ENCODE results near the gene MED23. TPM values are rescaled to one million over a fixed set of nuclear protein-coding genes. Genes with fewer than 3 reads are reported as not detected.
A peak's percentile ranks its signal among the peaks of the same experiment; 100 is the strongest.

MED23 gene
- total and polyA plus RNA-seq, 7 experiments from 2014 or later: 11.1 to 59.1 (median 50.1) TPM

- Histone ChIP-seq H3K27me3 (ENCODE audit: control insufficient read depth in 2 of 2, insufficient read depth in 2 of 2, low read length in 2 of 2) (no peaks in the 10 kb centered on the region), H3K4me3 (ENCODE audit: low read length) (no peak overlapping the region), H3K36me3 (ENCODE audit: control insufficient read depth in 2 of 3, insufficient read depth in 3 of 3, low read length in 3 of 3) (peaks cover 23 to 81% (median 29%) of the 10 kb centered on the region in 3 experiments), H3K4me1 (ENCODE audit: control insufficient read depth in 2 of 2, insufficient read depth in 2 of 2, low read length in 2 of 2) (no peaks in the 10 kb centered on the region), H3K27ac (ENCODE audit: low read depth, low read length) (no peak overlapping the region), H3K9me3 (ENCODE audit: control insufficient read depth in 2 of 3, low read length in 3 of 3) (no peaks in the 10 kb centered on the region)
- CTCF ChIA-PET: interaction anchor here (1.0 kb wide), 1 partner anchor 42 kb away, joined by 3 read pairs; no protein-coding TSS in a partner anchor
- Mint-ChIP-seq H3K4me1 (peaks cover 0 to 4% (median 0%) of the 10 kb centered on the region in 7 donors), H3K27ac (no peak overlapping the region), H3K9me3 (no peaks in the 10 kb centered on the region), H3K36me3 (peaks cover 15 to 56% (median 33%) of the 10 kb centered on the region in 5 donors), H3K27me3 (no peaks in the 10 kb centered on the region), H3K4me3 (no peak overlapping the region)
- intact Hi-C loops (cut with micrococcal nuclease): loop anchor here in 1 of 2 donors (5.0 kb wide), 1 partner anchor 69 kb away; no protein-coding TSS in a partner anchor
- ATAC-seq (no peak), DNase-seq (no peak)
- POLR2A ChIA-PET: no interaction called here
Observed at GRCh38 chr6:131586543-131586942, 41.5 kb downstream of the MED23 start.

DNA sequence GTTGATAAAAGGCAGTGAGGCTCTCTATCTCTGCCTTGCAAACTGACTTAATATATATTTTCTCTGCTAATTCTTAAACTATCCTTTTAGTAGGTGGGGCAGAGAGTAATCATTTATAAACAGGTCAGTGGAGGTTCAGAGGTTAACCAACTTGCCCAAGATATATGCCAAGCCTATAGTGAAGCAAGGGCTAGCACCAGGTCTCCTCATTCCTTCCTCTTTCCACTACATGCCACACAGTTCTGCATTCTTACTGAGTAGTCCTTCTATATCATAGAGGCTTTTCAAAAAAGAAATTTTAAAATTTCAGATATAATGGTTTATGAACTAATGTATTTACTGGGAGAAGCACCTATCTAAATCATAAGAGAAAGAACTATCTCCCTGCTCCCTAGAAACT lies 46.5 kb downstream of the MED23 start:
- Mint-ChIP-seq H3K27me3 (no peaks in the 10 kb centered on the region), H3K36me3 (peaks cover 3 to 57% (median 21%) of the 10 kb centered on the region in 5 donors), H3K4me1 (no peaks in the 10 kb centered on the region), H3K4me3 (no peak overlapping the region), H3K9me3 (no peaks in the 10 kb centered on the region), H3K27ac (no peak overlapping the region)
- intact Hi-C loops (cut with micrococcal nuclease): no loop called here
- CTCF ChIA-PET: no interaction called here
- no peak overlapping the region for H3K27ac ChIP-seq (ENCODE audit: low read depth, low read length)
- no peaks in the 10 kb centered on the region for H3K27me3 ChIP-seq (ENCODE audit: control insufficient read depth in 2 of 2, insufficient read depth in 2 of 2, low read length in 2 of 2)
- no peak for DNase-seq
- no peaks in the 10 kb centered on the region for H3K9me3 ChIP-seq (ENCODE audit: control insufficient read depth in 2 of 3, low read length in 3 of 3)
- no peak for ATAC-seq
- POLR2A ChIA-PET: no interaction called here
- H3K36me3 ChIP-seq (ENCODE audit: control insufficient read depth in 2 of 3, insufficient read depth in 3 of 3, low read length in 3 of 3): peaks cover 9 to 59% (median 14%) of the 10 kb centered on the region in 3 experiments
- no peaks in the 10 kb centered on the region for H3K4me1 ChIP-seq (ENCODE audit: control insufficient read depth in 2 of 2, insufficient read depth in 2 of 2, low read length in 2 of 2)
- H3K4me3 ChIP-seq (ENCODE audit: low read length): no peak overlapping the region

DNA sequence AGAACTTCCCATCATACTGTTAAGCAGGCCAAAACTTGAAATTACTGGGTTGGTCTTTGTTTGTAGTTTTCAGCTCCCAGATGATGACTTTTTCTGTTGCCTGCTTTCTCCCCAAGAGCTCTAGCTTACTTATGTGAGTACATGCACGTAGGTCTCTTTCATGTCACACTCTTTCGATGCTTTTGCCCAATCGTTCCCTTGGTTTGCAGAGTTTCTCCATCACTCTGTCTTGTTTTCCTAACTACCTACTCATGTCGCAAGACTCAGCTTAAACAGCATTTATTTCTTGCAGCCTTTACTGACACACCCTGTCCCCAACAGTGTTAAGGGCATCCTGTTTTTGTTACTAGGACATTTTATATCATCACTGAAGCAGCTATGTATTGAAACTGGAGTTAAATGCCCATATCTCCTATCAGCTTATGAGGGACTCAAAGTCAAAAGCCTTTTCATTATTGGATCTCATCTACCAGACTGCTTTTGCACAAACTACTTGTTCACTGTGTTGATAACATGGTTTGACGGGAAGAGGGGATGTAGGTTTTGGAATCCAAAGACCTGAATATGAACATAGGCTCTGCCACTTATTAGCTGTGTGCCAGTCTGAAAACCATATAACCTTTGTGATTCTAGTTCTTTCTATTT lies 52.1 kb downstream of the MED23 start:
- no peaks in the 10 kb centered on the region for H3K27me3 ChIP-seq (ENCODE audit: control insufficient read depth in 2 of 2, insufficient read depth in 2 of 2, low read length in 2 of 2)
- POLR2A ChIA-PET: no interaction called here
- no peaks in the 10 kb centered on the region for H3K9me3 Mint-ChIP-seq
- ATAC-seq (no peak), DNase-seq (no peak)
- CTCF ChIA-PET: no interaction called here
- no peaks in the 10 kb centered on the region for H3K27me3 Mint-ChIP-seq
- H3K27ac ChIP-seq (ENCODE audit: low read depth, low read length): no peak overlapping the region
- H3K4me1 ChIP-seq (ENCODE audit: control insufficient read depth in 2 of 2, insufficient read depth in 2 of 2, low read length in 2 of 2): no peaks in the 10 kb centered on the region
- no peaks in the 10 kb centered on the region for H3K9me3 ChIP-seq (ENCODE audit: control insufficient read depth in 2 of 3, low read length in 3 of 3)
- H3K4me3 ChIP-seq (ENCODE audit: low read length): no peak overlapping the region
- H3K4me3 Mint-ChIP-seq: no peak overlapping the region
- peaks cover 0 to 5% (median 0%) of the 10 kb centered on the region in 7 donors for H3K4me1 Mint-ChIP-seq
- H3K27ac Mint-ChIP-seq: no peak overlapping the region
- H3K36me3 Mint-ChIP-seq: peaks cover 10 to 70% (median 35%) of the 10 kb centered on the region in 5 donors
- peaks cover 9 to 26% (median 10%) of the 10 kb centered on the region in 3 experiments for H3K36me3 ChIP-seq (ENCODE audit: control insufficient read depth in 2 of 3, insufficient read depth in 3 of 3, low read length in 3 of 3)
- intact Hi-C loops (cut with micrococcal nuclease): no loop called here

- H3K9me3 ChIP-seq (ENCODE audit: control insufficient read depth in 2 of 3, low read length in 3 of 3): no peaks in the 10 kb centered on the region
- H3K27me3 ChIP-seq (ENCODE audit: control insufficient read depth in 2 of 2, insufficient read depth in 2 of 2, low read length in 2 of 2): no peaks in the 10 kb centered on the region
- ChIA-PET CTCF (no interaction called here), POLR2A (no interaction called here)
- H3K27ac Mint-ChIP-seq: no peak overlapping the region
- H3K4me3 ChIP-seq (ENCODE audit: low read length): no peak overlapping the region
- peaks cover 0 to 13% (median under 1%) of the 10 kb centered on the region in 3 experiments for H3K36me3 ChIP-seq (ENCODE audit: control insufficient read depth in 2 of 3, insufficient read depth in 3 of 3, low read length in 3 of 3)
- H3K36me3 Mint-ChIP-seq: peaks cover 10 to 64% (median 35%) of the 10 kb centered on the region in 5 donors
- H3K27me3 Mint-ChIP-seq: no peaks in the 10 kb centered on the region
- DNase-seq (no peak), ATAC-seq (no peak)
- no peak overlapping the region for H3K4me3 Mint-ChIP-seq
- H3K27ac ChIP-seq (ENCODE audit: low read depth, low read length): no peak overlapping the region
- no peaks in the 10 kb centered on the region for H3K4me1 ChIP-seq (ENCODE audit: control insufficient read depth in 2 of 2, insufficient read depth in 2 of 2, low read length in 2 of 2)
- H3K4me1 Mint-ChIP-seq: peaks cover 0 to 5% (median 0%) of the 10 kb centered on the region in 7 donors
- no peaks in the 10 kb centered on the region for H3K9me3 Mint-ChIP-seq
- intact Hi-C loops (cut with micrococcal nuclease): no loop called here
Observed at GRCh38 chr6:131574686-131575085, 53.4 kb downstream of the MED23 start.

GRCh38 chr6:131574133-131574532 lies 53.9 kb downstream of the MED23 start:
- Histone ChIP-seq H3K36me3 (ENCODE audit: control insufficient read depth in 2 of 3, insufficient read depth in 3 of 3, low read length in 3 of 3) (peaks cover 0 to 11% (median 0%) of the 10 kb centered on the region in 3 experiments), H3K27me3 (ENCODE audit: control insufficient read depth in 2 of 2, insufficient read depth in 2 of 2, low read length in 2 of 2) (no peaks in the 10 kb centered on the region), H3K4me3 (ENCODE audit: low read length) (no peak overlapping the region), H3K4me1 (ENCODE audit: control insufficient read depth in 2 of 2, insufficient read depth in 2 of 2, low read length in 2 of 2) (no peaks in the 10 kb centered on the region), H3K27ac (ENCODE audit: low read depth, low read length) (no peak overlapping the region), H3K9me3 (ENCODE audit: control insufficient read depth in 2 of 3, low read length in 3 of 3) (no peaks in the 10 kb centered on the region)
- Mint-ChIP-seq H3K36me3 (peaks cover 10 to 61% (median 35%) of the 10 kb centered on the region in 5 donors), H3K27ac (no peak overlapping the region), H3K9me3 (no peaks in the 10 kb centered on the region), H3K4me1 (peaks cover 0 to 5% (median 0%) of the 10 kb centered on the region in 7 donors), H3K4me3 (no peak overlapping the region), H3K27me3 (no peaks in the 10 kb centered on the region)
- CTCF ChIA-PET: no interaction called here
- intact Hi-C loops (cut with micrococcal nuclease): no loop called here
- no peak for ATAC-seq
- POLR2A ChIA-PET: no interaction called here
- no peak for DNase-seq

DNA sequence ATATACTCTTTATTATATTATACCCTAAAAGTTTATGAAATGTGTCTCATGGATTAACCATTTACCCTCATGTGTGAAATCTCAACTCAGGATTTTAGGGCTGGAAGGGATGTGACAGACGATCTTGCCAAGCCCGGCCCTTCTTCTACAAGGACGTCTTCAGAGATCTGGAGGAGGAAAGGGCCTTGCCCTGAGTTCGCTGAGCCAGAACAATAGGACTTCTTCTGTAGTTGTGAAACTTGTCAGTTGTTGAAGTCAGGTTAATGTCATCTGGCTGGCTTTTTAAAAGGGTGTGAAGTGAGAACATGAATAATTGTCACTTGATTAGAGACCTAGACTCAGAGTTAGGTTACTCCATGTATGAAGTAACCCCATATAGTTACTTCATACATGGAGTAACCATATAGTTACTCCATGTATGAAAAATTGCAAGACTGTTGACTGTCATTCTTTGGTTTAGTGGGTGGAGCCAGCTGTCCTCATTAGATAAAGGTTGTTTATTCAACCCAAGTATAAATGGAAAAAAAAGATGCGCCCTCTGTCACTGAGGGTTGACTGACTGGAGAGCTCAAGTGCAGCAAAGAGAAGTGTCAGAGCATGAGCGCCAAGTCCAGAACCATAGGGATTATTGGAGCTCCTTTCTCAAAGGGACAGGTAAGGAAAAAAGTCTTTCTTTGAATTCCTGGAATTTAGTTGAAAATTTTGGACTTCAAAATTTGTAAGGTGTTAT lies 55.2 kb downstream of the MED23 start, which contains the start of gene ARG1:
Gene ARG1, plus strand, starts transcription at position 541 of the 730 bp plus-strand sequence. Its CDS starts 57 bp downstream, at position 598.
- no peaks in the 10 kb centered on the region for H3K4me1 ChIP-seq (ENCODE audit: control insufficient read depth in 2 of 2, insufficient read depth in 2 of 2, low read length in 2 of 2)
- POLR2A ChIA-PET: no interaction called here
- CTCF ChIA-PET: interaction anchor here (0.9 kb wide), 1 partner anchor 390 kb away, joined by 4 read pairs; no protein-coding TSS in a partner anchor
- Mint-ChIP-seq H3K4me1 (peaks cover 0 to 5% (median 0%) of the 10 kb centered on the region in 7 donors), H3K27me3 (no peaks in the 10 kb centered on the region), H3K36me3 (peaks cover 10 to 61% (median 29%) of the 10 kb centered on the region in 5 donors), H3K9me3 (no peaks in the 10 kb centered on the region), H3K4me3 (no peak within 1 kb of the TSS), H3K27ac (peak within 1 kb of the TSS in 4 of 9 donors; percentile 5 to 22 (median 15))
- intact Hi-C loops (cut with micrococcal nuclease): no loop called here
- ATAC-seq (no peak), DNase-seq (no peak)
- H3K27ac ChIP-seq (ENCODE audit: low read depth, low read length): no peak within 1 kb of the TSS
- H3K9me3 ChIP-seq (ENCODE audit: control insufficient read depth in 2 of 3, low read length in 3 of 3): no peaks in the 10 kb centered on the region
- no peak within 1 kb of the TSS for H3K4me3 ChIP-seq (ENCODE audit: low read length)
- H3K36me3 ChIP-seq (ENCODE audit: control insufficient read depth in 2 of 3, insufficient read depth in 3 of 3, low read length in 3 of 3): peaks cover 0 to 11% (median 0%) of the 10 kb centered on the region in 3 experiments
- no peaks in the 10 kb centered on the region for H3K27me3 ChIP-seq (ENCODE audit: control insufficient read depth in 2 of 2, insufficient read depth in 2 of 2, low read length in 2 of 2)

Measured in naive thymus-derived CD4-positive, alpha-beta T cell (primary cell).